ENCODE data around the gene HLA-G. TPM values are rescaled to one million over a fixed set of nuclear protein-coding genes. Genes with fewer than 3 reads are reported as not detected.

Gene HLA-G
- total RNA-seq, 1 experiment from 2014 or later = not detected

DNA sequence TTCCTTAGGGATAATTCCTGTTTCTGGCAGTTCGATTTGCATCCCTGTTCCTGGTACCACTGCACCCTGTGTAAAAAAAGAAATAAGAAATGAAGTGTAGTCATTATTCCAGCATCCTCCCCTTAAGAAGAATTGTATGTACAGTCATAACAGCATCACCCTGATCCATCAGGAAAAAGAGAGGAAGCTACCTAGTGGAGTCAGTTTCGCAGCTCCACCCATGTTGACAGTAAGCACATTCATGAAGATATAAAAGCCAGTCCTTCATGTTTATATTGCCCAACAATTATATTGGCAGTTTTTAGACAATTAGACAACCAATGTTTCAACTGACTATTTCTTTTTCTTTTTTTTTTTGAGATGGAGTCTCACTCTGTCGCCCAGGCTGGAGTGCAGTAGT is 21.2 kb upstream of the HLA-G start:
- TF ChIP-seq ATF3 (IDR thresholded peaks at IDR 0.05) (no peak), YY1 (IDR thresholded peaks at IDR 0.05; ENCODE audit: extremely low read depth, insufficient replicate concordance, low read depth, low read length) (no peak), POLR2A (IDR thresholded peaks at IDR 0.05; ENCODE audit: borderline replicate concordance, extremely low read depth, insufficient read depth, insufficient read length) (no peak), SRF (IDR thresholded peaks at IDR 0.05; ENCODE audit: low read depth) (no peak)
- ATAC-seq (no peak), DNase-seq (ENCODE audit: low read depth, low spot score) (no peak)
- Histone ChIP-seq H3K27ac (ENCODE audit: low read depth, low read length) (no peak overlapping the region), H3K4me1 (ENCODE audit: control insufficient read depth in 1 of 2, insufficient read depth in 2 of 2, low read length in 2 of 2) (peaks cover 0 to 4% of the 10 kb centered on the region in 2 experiments; a peak in 1 of 4 replicates), H3K9ac (ENCODE audit: low read length) (no peak overlapping the region), H3K9me3 (ENCODE audit: control insufficient read depth in 1 of 2, insufficient read depth in 1 of 2, low read depth in 1 of 2, low read length in 2 of 2) (no peaks in the 10 kb centered on the region), H3K4me3 (replicated peaks in 1 of 2; ENCODE audit: low read depth in 1 of 2, low read length in 2 of 2) (no peak overlapping the region), H4K20me1 (ENCODE audit: insufficient read depth) (no peaks in the 10 kb centered on the region), H3K27me3 (ENCODE audit: insufficient read depth, low read length) (no peaks in the 10 kb centered on the region), H3K4me2 (ENCODE audit: low read length) (no peak overlapping the region), H3K9me2 (ENCODE audit: insufficient read depth) (no peaks in the 10 kb centered on the region), H2AFZ (ENCODE audit: low read depth, low read length, poor library complexity, severe bottlenecking) (no peak overlapping the region), H3K79me2 (ENCODE audit: insufficient read depth, low read length) (no peaks in the 10 kb centered on the region), H3K36me3 (ENCODE audit: control insufficient read depth in 1 of 2, insufficient read depth in 2 of 2, low read length in 2 of 2) (no peaks in the 10 kb centered on the region)
- CTCF ChIA-PET = no interaction called here
- intact Hi-C loops (cut with micrococcal nuclease) = no loop called here
- POLR2A ChIA-PET = no interaction called here
- RAD21 ChIA-PET (ENCODE audit: low non-redundant PET in 1 of 2, low total read pairs in 2 of 2, uncharacterized antibody in 2 of 2, unreplicated experiment in 2 of 2) = no interaction called here
- BruUV-seq (replicated peaks) = no TSS peak

- DNase-seq (ENCODE audit: low read depth, low spot score) = no peak
- no peaks in the 10 kb centered on the region for H3K79me2 ChIP-seq (ENCODE audit: insufficient read depth, low read length)
- ChIA-PET POLR2A (no interaction called here), RAD21 (ENCODE audit: low non-redundant PET in 1 of 2, low total read pairs in 2 of 2, uncharacterized antibody in 2 of 2, unreplicated experiment in 2 of 2) (no interaction called here), CTCF (interaction anchor here (1.4 kb wide), 1 partner anchor 26 kb away, joined by 3 read pairs; no protein-coding TSS in a partner anchor)
- no peaks in the 10 kb centered on the region for H3K36me3 ChIP-seq (ENCODE audit: control insufficient read depth in 1 of 2, insufficient read depth in 2 of 2, low read length in 2 of 2)
- no peak overlapping the region for H3K27ac ChIP-seq (ENCODE audit: low read depth, low read length)
- H3K4me3 ChIP-seq (replicated peaks in 1 of 2; ENCODE audit: low read depth in 1 of 2, low read length in 2 of 2) = no peak overlapping the region
- no peaks in the 10 kb centered on the region for H3K9me2 ChIP-seq (ENCODE audit: insufficient read depth)
- H3K9ac ChIP-seq (ENCODE audit: low read length) = no peak overlapping the region
- H3K4me2 ChIP-seq (ENCODE audit: low read length) = no peak overlapping the region
- no TSS peak for BruUV-seq (replicated peaks)
- peaks cover 0 to 17% of the 10 kb centered on the region in 2 experiments; a peak in 3 of 4 replicates for H3K4me1 ChIP-seq (ENCODE audit: control insufficient read depth in 1 of 2, insufficient read depth in 2 of 2, low read length in 2 of 2)
- no peaks in the 10 kb centered on the region for H4K20me1 ChIP-seq (ENCODE audit: insufficient read depth)
- no peak for ATAC-seq
- intact Hi-C loops (cut with micrococcal nuclease) = no loop called here
- H2AFZ ChIP-seq (ENCODE audit: low read depth, low read length, poor library complexity, severe bottlenecking) = no peak overlapping the region
- no peaks in the 10 kb centered on the region for H3K9me3 ChIP-seq (ENCODE audit: control insufficient read depth in 1 of 2, insufficient read depth in 1 of 2, low read depth in 1 of 2, low read length in 2 of 2)
- no peak for TF ChIP-seq ZNF274 (IDR thresholded peaks at IDR 0.05; ENCODE audit: low read depth, low read length)
- H3K27me3 ChIP-seq (ENCODE audit: insufficient read depth, low read length) = no peaks in the 10 kb centered on the region
These were observed 18.4 kb upstream of the HLA-G start for GRCh38 chr6:29809249-29809648.

Data from HCT116 (cell line).